Measurements from ENCODE around the gene ZBTB20. TPM values are rescaled to one million over a fixed set of nuclear protein-coding genes. Genes with fewer than 3 reads are reported as not detected.

Gene ZBTB20
- total RNA-seq, 4 donors from 2014 or later = 4.1 to 41.8 (median 11.6) TPM

DNA sequence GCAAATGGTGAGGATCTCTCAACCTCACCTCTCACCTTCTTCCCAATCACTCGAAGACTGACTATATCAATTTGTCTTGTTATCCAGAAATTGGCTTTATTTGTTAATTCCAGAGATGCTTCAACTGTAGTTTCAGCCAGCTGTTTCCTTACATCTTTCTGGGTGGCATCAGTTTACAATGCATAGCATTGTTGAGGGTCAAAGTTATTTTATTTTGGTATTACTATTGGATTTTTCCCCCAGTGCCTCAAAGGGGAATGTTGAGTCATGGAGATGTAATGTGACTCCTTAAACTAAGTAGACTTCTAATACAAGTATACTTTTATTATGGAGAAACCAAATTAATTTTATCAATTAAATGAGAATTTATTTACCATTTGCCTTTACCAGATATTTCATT is 501.7 kb downstream of the ZBTB20 start:
- no peaks in the 10 kb centered on the region for H3K9me3 ChIP-seq
- 88 to 95% methylated on average over 1 of the region's 1 CpG for WGBS, 2 donors
- no peak for DNase-seq

DNA sequence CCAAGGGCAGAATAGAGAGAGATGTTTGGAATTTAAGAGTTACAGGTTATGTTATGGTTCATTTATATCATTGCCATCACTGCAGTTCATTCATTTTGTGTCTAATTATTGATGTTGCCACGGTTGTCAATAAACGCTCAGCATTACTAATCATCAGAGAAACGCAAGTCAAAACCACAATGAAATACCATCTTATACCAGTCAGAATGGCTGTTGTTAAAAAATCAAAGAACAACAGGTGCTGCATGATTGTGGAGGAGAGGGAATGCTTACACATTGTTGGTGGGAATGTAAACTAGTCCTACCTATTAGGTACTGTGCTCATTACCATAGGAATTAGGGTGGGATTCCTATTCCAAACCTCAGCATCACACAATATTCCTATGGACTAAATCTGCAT is 502.7 kb downstream of the ZBTB20 start:
- DNase-seq = no peak
- Histone ChIP-seq H3K4me1 (no peaks in the 10 kb centered on the region), H3K9me3 (no peaks in the 10 kb centered on the region), H3K4me3 (no peak overlapping the region), H3K27me3 (no peaks in the 10 kb centered on the region), H3K27ac (no peak overlapping the region), H3K36me3 (no peaks in the 10 kb centered on the region)
- 69 to 84% methylated on average over 3 of the region's 3 CpGs for WGBS, 2 donors
- intact Hi-C loops (cut with DNase I) = no loop called here
- TF ChIP-seq POLR2A (IDR thresholded peaks at IDR 0.05) (no peak), CTCF (IDR thresholded peaks at IDR 0.05) (no peak)

More for the DNA sequence above, 501.7 kb downstream of the ZBTB20 start:
- Histone ChIP-seq H3K4me3 (no peak overlapping the region), H3K27ac (no peak overlapping the region), H3K4me1 (peaks cover 0 to 1% (median 0%) of the 10 kb centered on the region in 3 donors), H3K27me3 (no peaks in the 10 kb centered on the region), H3K36me3 (no peaks in the 10 kb centered on the region)
- intact Hi-C loops (cut with DNase I) = no loop called here
- TF ChIP-seq POLR2A (IDR thresholded peaks at IDR 0.05) (no peak), CTCF (IDR thresholded peaks at IDR 0.05) (no peak)

GRCh38 chr3:114642951-114643741 is 503.9 kb downstream of the ZBTB20 start:
- Histone ChIP-seq H3K4me1 (no peaks in the 10 kb centered on the region), H3K9me3 (no peaks in the 10 kb centered on the region), H3K4me3 (no peak overlapping the region), H3K36me3 (no peaks in the 10 kb centered on the region), H3K27ac (no peak overlapping the region), H3K27me3 (no peaks in the 10 kb centered on the region)
- no peak for DNase-seq
- intact Hi-C loops (cut with DNase I) = no loop called here
- TF ChIP-seq POLR2A (IDR thresholded peaks at IDR 0.05) = no peak
- no peak for TF ChIP-seq CTCF (IDR thresholded peaks at IDR 0.05)
- WGBS, 2 donors = 74 to 84% methylated on average over 1 of the region's 1 CpG

DNA sequence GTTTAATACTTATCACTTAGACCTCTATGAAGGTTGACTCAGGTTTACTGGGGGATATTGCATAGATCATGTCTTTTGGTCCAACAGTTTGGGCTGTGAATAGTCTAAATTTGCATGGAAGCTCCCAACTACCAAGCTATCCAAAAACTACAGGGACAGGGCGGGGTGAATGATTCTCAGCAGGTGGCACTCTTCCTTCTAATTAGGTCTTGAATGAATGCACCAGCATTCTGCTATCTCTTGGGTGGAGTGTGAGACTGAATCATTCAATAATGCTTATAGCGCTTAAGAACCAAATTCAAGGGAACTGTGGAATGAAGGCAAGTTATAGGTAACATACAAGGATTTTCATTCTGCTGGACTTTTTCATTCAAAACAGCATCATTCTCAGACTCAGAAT is 507.0 kb downstream of the ZBTB20 start:
- no peak overlapping the region for H3K4me3 ChIP-seq
- no peaks in the 10 kb centered on the region for H3K27me3 ChIP-seq
- peaks cover 0 to 10% (median 8%) of the 10 kb centered on the region in 3 donors for H3K9me3 ChIP-seq
- H3K4me1 ChIP-seq = no peaks in the 10 kb centered on the region
- TF ChIP-seq POLR2A (IDR thresholded peaks at IDR 0.05) = no peak
- intact Hi-C loops (cut with DNase I) = no loop called here
- H3K36me3 ChIP-seq = no peaks in the 10 kb centered on the region
- H3K27ac ChIP-seq = no peak overlapping the region
- 91 to 96% methylated on average over 2 of the region's 2 CpGs for WGBS, 2 donors
- DNase-seq = no peak

GRCh38 chr3:114639171-114639570 is 507.9 kb downstream of the ZBTB20 start:
- no peak for TF ChIP-seq CTCF (IDR thresholded peaks at IDR 0.05)
- TF ChIP-seq POLR2A (IDR thresholded peaks at IDR 0.05) = no peak
- WGBS, 2 donors = 73 to 95% methylated on average over 1 of the region's 1 CpG

More at GRCh38 chr3:114639171-114639570, 507.9 kb downstream of the ZBTB20 start:
- H3K27me3 ChIP-seq = no peaks in the 10 kb centered on the region
- no peak for DNase-seq
- H3K27ac ChIP-seq = no peak overlapping the region
- H3K4me3 ChIP-seq = no peak overlapping the region
- H3K36me3 ChIP-seq = no peaks in the 10 kb centered on the region
- intact Hi-C loops (cut with DNase I) = no loop called here
- no peaks in the 10 kb centered on the region for H3K4me1 ChIP-seq
- peaks cover 0 to 10% (median 8%) of the 10 kb centered on the region in 3 donors for H3K9me3 ChIP-seq
